ENCODE data around the gene PDZD7.

GRCh38 chr10:101031796-101032636 lies 1.1 kb upstream of the PDZD7 start:
- no peak for TF ChIP-seq GATA2 (IDR thresholded peaks at IDR 0.05; ENCODE audit: low read depth, low read length)
- TF ChIP-seq GATA3 (IDR thresholded peaks at IDR 0.05; ENCODE audit: low read depth, low read length) = no peak
